ENCODE results near the gene ZNF330. TPM values are rescaled to one million over a fixed set of nuclear protein-coding genes. Genes with fewer than 3 reads are reported as not detected.

The ZNF330 gene
- total and polyA plus RNA-seq, 2 experiments from 2014 or later, result 32.3 to 38.9 TPM

DNA sequence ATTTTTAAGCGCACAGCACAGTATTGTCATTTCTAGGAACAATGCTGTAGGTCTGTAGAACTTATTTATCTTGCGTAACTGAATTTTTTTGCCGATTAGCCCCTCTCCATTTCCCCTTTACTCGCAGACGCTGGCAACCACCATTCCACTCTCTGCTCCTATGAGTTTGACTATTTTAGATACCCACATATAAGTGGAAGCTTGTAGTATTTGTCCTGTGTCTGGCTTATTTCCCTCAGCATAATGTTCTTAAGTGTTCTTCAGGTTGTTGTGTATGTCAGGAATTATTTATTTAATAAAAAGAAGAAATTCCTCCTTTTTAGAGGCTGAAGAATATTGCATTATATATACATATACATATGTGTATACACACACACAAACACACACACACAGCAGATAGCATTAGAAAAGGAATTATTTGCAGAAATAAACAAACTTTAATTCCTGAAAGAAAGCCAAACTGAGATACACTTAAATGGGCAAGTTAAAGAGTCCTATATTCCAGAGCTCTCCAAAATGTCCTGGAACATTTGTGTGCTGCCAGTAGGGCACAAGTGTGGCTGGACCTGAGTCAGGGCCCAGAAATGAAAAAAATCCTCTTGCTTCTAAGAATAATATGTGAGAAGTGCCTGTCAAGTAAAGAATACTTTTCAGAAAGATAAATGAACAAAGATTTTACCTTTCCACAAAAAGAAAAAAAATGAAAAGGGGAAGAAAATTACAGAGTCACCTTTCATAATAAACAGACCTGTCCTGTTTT, 4.5 kb upstream of the ZNF330 start:
- Histone ChIP-seq H3K27ac (ENCODE audit: low read depth) (no peak overlapping the region), H3K9me2 (ENCODE audit: insufficient read depth) (0 out of 2 replicates have a peak, but pooled peaks cover 3% of the 10 kb centered on the region), H3K27me3 (ENCODE audit: insufficient read depth) (no peaks in the 10 kb centered on the region), H2AFZ (no peak overlapping the region), H3F3A (replicated peaks; ENCODE audit: low read depth) (no peaks in the 10 kb centered on the region), H3K79me2 (replicated peaks; ENCODE audit: insufficient read depth) (peaks cover 2% of the 10 kb centered on the region), H3K4me3 (no peak overlapping the region), H3K4me1 (ENCODE audit: insufficient read depth) (peaks cover 6% of the 10 kb centered on the region), H3K4me2 (no peak overlapping the region), H3K36me3 (ENCODE audit: insufficient read depth) (no peaks in the 10 kb centered on the region), H4K20me1 (replicated peaks; ENCODE audit: insufficient read depth) (no peaks in the 10 kb centered on the region)
- peaks cover 10% of the 10 kb centered on the region for H3K4me1 Mint-ChIP-seq
- H3K4me3 Mint-ChIP-seq, result no peak overlapping the region
- peaks cover 7% of the 10 kb centered on the region for H3K9me3 Mint-ChIP-seq
- no peak for DNase-seq (ENCODE audit: low spot score)
- ATAC-seq, result no peak
- TF ChIP-seq ETS1 (IDR thresholded peaks at IDR 0.05) (no peak), JUNB (IDR thresholded peaks at IDR 0.05; ENCODE audit: unreplicated experiment) (no peak), ZNF331 (CRISPR knock-in tag; IDR thresholded peaks at IDR 0.05; ENCODE audit: low read depth) (no peak)
- TF ChIP-seq, protein P1, sequence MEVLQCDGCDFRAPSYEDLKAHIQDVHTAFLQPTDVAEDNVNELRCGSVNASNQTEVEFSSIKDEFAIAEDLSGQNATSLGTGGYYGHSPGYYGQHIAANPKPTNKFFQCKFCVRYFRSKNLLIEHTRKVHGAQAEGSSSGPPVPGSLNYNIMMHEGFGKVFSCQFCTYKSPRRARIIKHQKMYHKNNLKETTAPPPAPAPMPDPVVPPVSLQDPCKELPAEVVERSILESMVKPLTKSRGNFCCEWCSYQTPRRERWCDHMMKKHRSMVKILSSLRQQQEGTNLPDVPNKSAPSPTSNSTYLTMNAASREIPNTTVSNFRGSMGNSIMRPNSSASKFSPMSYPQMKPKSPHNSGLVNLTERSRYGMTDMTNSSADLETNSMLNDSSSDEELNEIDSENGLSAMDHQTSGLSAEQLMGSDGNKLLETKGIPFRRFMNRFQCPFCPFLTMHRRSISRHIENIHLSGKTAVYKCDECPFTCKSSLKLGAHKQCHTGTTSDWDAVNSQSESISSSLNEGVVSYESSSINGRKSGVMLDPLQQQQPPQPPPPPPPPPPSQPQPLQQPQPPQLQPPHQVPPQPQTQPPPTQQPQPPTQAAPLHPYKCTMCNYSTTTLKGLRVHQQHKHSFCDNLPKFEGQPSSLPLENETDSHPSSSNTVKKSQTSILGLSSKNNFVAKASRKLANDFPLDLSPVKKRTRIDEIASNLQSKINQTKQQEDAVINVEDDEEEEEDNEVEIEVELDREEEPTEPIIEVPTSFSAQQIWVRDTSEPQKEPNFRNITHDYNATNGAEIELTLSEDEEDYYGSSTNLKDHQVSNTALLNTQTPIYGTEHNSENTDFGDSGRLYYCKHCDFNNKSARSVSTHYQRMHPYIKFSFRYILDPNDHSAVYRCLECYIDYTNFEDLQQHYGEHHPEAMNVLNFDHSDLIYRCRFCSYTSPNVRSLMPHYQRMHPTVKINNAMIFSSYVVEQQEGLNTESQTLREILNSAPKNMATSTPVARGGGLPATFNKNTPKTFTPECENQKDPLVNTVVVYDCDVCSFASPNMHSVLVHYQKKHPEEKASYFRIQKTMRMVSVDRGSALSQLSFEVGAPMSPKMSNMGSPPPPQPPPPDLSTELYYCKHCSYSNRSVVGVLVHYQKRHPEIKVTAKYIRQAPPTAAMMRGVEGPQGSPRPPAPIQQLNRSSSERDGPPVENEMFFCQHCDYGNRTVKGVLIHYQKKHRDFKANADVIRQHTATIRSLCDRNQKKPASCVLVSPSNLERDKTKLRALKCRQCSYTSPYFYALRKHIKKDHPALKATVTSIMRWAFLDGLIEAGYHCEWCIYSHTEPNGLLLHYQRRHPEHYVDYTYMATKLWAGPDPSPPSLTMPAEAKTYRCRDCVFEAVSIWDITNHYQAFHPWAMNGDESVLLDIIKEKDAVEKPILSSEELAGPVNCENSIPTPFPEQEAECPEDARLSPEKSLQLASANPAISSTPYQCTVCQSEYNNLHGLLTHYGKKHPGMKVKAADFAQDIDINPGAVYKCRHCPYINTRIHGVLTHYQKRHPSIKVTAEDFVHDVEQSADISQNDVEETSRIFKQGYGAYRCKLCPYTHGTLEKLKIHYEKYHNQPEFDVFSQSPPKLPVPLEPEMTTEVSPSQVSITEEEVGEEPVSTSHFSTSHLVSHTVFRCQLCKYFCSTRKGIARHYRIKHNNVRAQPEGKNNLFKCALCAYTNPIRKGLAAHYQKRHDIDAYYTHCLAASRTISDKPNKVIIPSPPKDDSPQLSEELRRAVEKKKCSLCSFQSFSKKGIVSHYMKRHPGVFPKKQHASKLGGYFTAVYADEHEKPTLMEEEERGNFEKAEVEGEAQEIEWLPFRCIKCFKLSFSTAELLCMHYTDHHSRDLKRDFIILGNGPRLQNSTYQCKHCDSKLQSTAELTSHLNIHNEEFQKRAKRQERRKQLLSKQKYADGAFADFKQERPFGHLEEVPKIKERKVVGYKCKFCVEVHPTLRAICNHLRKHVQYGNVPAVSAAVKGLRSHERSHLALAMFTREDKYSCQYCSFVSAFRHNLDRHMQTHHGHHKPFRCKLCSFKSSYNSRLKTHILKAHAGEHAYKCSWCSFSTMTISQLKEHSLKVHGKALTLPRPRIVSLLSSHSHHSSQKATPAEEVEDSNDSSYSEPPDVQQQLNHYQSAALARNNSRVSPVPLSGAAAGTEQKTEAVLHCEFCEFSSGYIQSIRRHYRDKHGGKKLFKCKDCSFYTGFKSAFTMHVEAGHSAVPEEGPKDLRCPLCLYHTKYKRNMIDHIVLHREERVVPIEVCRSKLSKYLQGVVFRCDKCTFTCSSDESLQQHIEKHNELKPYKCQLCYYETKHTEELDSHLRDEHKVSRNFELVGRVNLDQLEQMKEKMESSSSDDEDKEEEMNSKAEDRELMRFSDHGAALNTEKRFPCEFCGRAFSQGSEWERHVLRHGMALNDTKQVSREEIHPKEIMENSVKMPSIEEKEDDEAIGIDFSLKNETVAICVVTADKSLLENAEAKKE (CRISPR knock-in tag; IDR thresholded peaks at IDR 0.05), result no peak
- H3K36me3 Mint-ChIP-seq (ENCODE audit: low read depth), result peaks cover 3% of the 10 kb centered on the region
- no peak overlapping the region for H3K27ac Mint-ChIP-seq
- peaks cover 5% of the 10 kb centered on the region for H3K27me3 Mint-ChIP-seq (ENCODE audit: insufficient read depth, low read depth, poor library complexity)
